HepG2 (cell line): ENCODE results near the gene TEDC2. TPM values are rescaled to one million over a fixed set of nuclear protein-coding genes. Genes with fewer than 3 reads are reported as not detected.

Experiments used
- ATAC-seq: fragments of 200-7000 bp; cut with Tn5 transposase; 3 replicates; pipeline ENCODE4 v1.9.1; 2020; ENCODE audit warnings: mild to moderate bottlenecking, moderate library complexity
- BruUV-seq: library from RNA; stranded (reverse); fragments of 400-500 nt; replicated peaks from 2 replicates; lab custom pipeline; 2021; lab: Mats Ljungman, UMichigan
- CTCF ChIA-PET: fragments of 300-600 bp; formaldehyde crosslinking; extraction: SDS; loops from one replicate; lab custom pipeline; 2021; ENCODE audit warnings: low total read pairs, inconsistent platforms, low intra/inter-chr PET ratio; lab: Yijun Ruan, JAX
- POLR2A ChIA-PET: fragments of 350-600 bp; sonication (Branson Sonifier 250); formaldehyde crosslinking; loops from one replicate; lab custom pipeline; 2020; ENCODE audit warnings: antibody characterized with exemption, inconsistent platforms; lab: Yijun Ruan, JAX
- DNase-seq: peaks from one replicate; pipeline ENCODE4 v3.0.0-alpha.2; 2015; ENCODE audit warnings: low spot score
- FAIRE-seq: peaks from 3 replicates; lab custom pipeline; 2011; peaks lifted over from hg19 to GRCh38; lab: Jason Lieb, UNC
- H2AFZ ChIP-seq: one replicate; pipeline ENCODE4 v1.6.1; 2011; ENCODE audit warnings: low read length, inconsistent platforms
- H3K27ac ChIP-seq: fragments of 300-600 bp; 3 replicates; pipeline ENCODE4 v1.8.0; 2011; ENCODE audit warnings: mixed run types, mild to moderate bottlenecking, mixed read lengths, low read length, inconsistent platforms; ENCODE audit not compliant: insufficient read depth; ENCODE audit errors: extremely low read length
- H3K27me3 ChIP-seq, 2 experiments: fragments of 200-600 bp in 1 of 2; 2 replicates in 1 of 2; 3 replicates in 1 of 2; pipeline versions ENCODE4 v1.6.0 to v1.8.0; 2011; ENCODE audit warnings: low read length in 2 of 2, mild to moderate bottlenecking in 2 of 2, moderate library complexity in 2 of 2, inconsistent platforms in 1 of 2; ENCODE audit not compliant: insufficient read depth in 2 of 2, control insufficient read depth in 1 of 2
- H3K36me3 ChIP-seq, 2 experiments: fragments of 200-600 bp in 1 of 2; replicated peaks in 1 of 2; 2 replicates in 1 of 2; 3 replicates in 1 of 2; pipeline versions ENCODE4 v1.5.1 to v1.8.0; 2011; ENCODE audit warnings: low read length in 2 of 2, inconsistent platforms in 1 of 2; ENCODE audit not compliant: insufficient read depth in 2 of 2, control insufficient read depth in 1 of 2
- H3K4me1 ChIP-seq: 2 replicates; pipeline ENCODE4 v1.5.1; 2012; ENCODE audit warnings: low read length, inconsistent platforms; ENCODE audit not compliant: insufficient read depth
- H3K4me2 ChIP-seq: 2 replicates; pipeline ENCODE4 v1.6.0; 2011; ENCODE audit warnings: low read depth, low read length, inconsistent platforms
- H3K4me3 ChIP-seq, 3 experiments: fragments of 200-600 bp in 1 of 3; sonication (generic), shearing (Covaris generic) in 1 of 3; replicated peaks in 1 of 3; 2 replicates each; pipeline ENCODE4 v1.5.1; 2011 to 2016; ENCODE audit warnings: low read length in 3 of 3, inconsistent platforms in 2 of 3, low read depth in 2 of 3, mild to moderate bottlenecking in 2 of 3, control low read depth in 1 of 3, mixed read lengths in 1 of 3; ENCODE audit not compliant: insufficient read depth in 1 of 3
- H3K79me2 ChIP-seq: one replicate; pipeline ENCODE4 v1.6.1; 2011; ENCODE audit warnings: low read length, inconsistent platforms; ENCODE audit not compliant: insufficient read depth
- H3K9ac ChIP-seq: 2 replicates; pipeline ENCODE4 v1.6.0; 2011; ENCODE audit warnings: mild to moderate bottlenecking, low read depth, low read length, inconsistent platforms; ENCODE audit not compliant: insufficient read depth
- H3K9me3 ChIP-seq: 2 replicates; pipeline ENCODE4 v1.5.1; 2012; ENCODE audit warnings: mild to moderate bottlenecking, low read length
- H4K20me1 ChIP-seq: 2 replicates; pipeline ENCODE4 v1.6.0; 2011; ENCODE audit warnings: inconsistent platforms, mild to moderate bottlenecking, low read length, moderate library complexity; ENCODE audit not compliant: insufficient read depth
- GPN1 ChIP-seq: sonication (generic); formaldehyde crosslinking; IDR thresholded peaks from 2 replicates; pipeline ENCODE4 v1.5.1; 2020; ENCODE audit warnings: missing genetic modification reagents, borderline replicate concordance
- MYNN ChIP-seq: sonication (generic); formaldehyde crosslinking; IDR thresholded peaks from 2 replicates; pipeline ENCODE4 v1.4.0; 2020; ENCODE audit warnings: mild to moderate bottlenecking, low read depth, missing genetic modification reagents
- NFKBIZ ChIP-seq: IDR thresholded peaks from 2 replicates; pipeline ENCODE4 v1.6.1; 2018; ENCODE audit warnings: missing genetic modification reagents, missing compliant biosample characterization
- PLRG1 ChIP-seq: fragments of 450-650 bp; conservative IDR thresholded peaks from 2 replicates; pipeline ENCODE4 v1.6.1; 2016
- PTBP1 ChIP-seq: fragments of 200-400 bp; formaldehyde crosslinking; IDR thresholded peaks from 2 replicates; pipeline ENCODE4 v1.6.1; 2018; ENCODE audit warnings: low read length, low read depth; ENCODE audit not compliant: poor library complexity, severe bottlenecking
- RARA ChIP-seq: IDR thresholded peaks from 2 replicates; pipeline ENCODE4 v1.6.1; 2016; ENCODE audit warnings: missing genetic modification reagents, missing compliant biosample characterization
- SALL2 ChIP-seq: sonication (generic); formaldehyde crosslinking; IDR thresholded peaks from 2 replicates; pipeline ENCODE4 v1.8.1; 2023; ENCODE audit warnings: mild to moderate bottlenecking, missing genetic modification reagents, inconsistent platforms
- TCF12 ChIP-seq, 2 experiments: fragments of 450-650 bp in 1 of 2; sonication (generic) in 1 of 2; formaldehyde crosslinking in 1 of 2; IDR thresholded peaks; 2 replicates each; pipeline versions ENCODE4 v1.6.1 to v1.8.0; 2017 to 2022; ENCODE audit warnings: antibody characterized with exemption in 1 of 2, mild to moderate bottlenecking in 1 of 2, missing genetic modification reagents in 1 of 2, moderate library complexity in 1 of 2
- ZNF282 ChIP-seq: fragments of 450-650 bp; IDR thresholded peaks from 2 replicates; pipeline ENCODE4 v1.6.1; 2018; ENCODE audit not compliant: partially characterized antibody
- ZNF564 ChIP-seq: sonication (generic); formaldehyde crosslinking; IDR thresholded peaks from 2 replicates; pipeline ENCODE4 v1.8.1; 2023; ENCODE audit warnings: mild to moderate bottlenecking, missing genetic modification reagents
- ZSCAN22 ChIP-seq: sonication (generic); formaldehyde crosslinking; IDR thresholded peaks from 2 replicates; pipeline ENCODE4 v1.4.0; 2020; ENCODE audit warnings: mild to moderate bottlenecking, missing genetic modification reagents
- WGBS: methylation state at CpG from one replicate; pipeline ENCODE4 v1.1.6; 2017; ENCODE audit warnings: low lambda C conversion rate; 5-methylcytosine and 5-hydroxymethylcytosine counted together
- in situ Hi-C: cut with HindIII; loops from 2 replicates; pipeline ENCODE4 v1.10.0; 2017; ENCODE audit warnings: low pct_unique_long_range_greater_than_20kb; ENCODE audit not compliant: extremely low pct_ligation_motif_present
- intact Hi-C: fragments of 100-400 bp; cut with micrococcal nuclease; formaldehyde crosslinking; loops from one replicate; pipeline ENCODE4 v1.10.0; 2022; ENCODE audit not compliant: unreplicated experiment
- polyA plus RNA-seq, 8 experiments: library from polyadenylated mRNA; depleted of rRNA in 3 of 8; stranded (reverse) in 7 of 8; unstranded in 1 of 8; fragments of >200 nt; fragmentation: Illumina TruSeq in 4 of 8; extraction: Trizol in 4 of 8; gene quantifications; 2 replicates each; pipeline versions ENCODE4 v1.2.1 to v1.2.3, GENCODE V29; 2011 to 2016; ENCODE audit warnings: low read depth in 4 of 8, missing spikeins in 1 of 8, mixed read lengths in 1 of 8; ENCODE audit not compliant: insufficient read depth in 1 of 8
- total RNA-seq, 5 experiments: library from RNA; depleted of rRNA; stranded (reverse); fragments of >200 nt; fragmentation: Illumina TruSeq; extraction: Trizol; gene quantifications; 2 replicates each; pipeline ENCODE4 v1.2.3, GENCODE V29; 2016; ENCODE audit warnings: low read depth in 1 of 5
- TF ChIP-seq, protein P1 (sequence below): sonication (generic); formaldehyde crosslinking; IDR thresholded peaks from 2 replicates; pipeline ENCODE4 v1.5.1; 2020; ENCODE audit warnings: missing genetic modification reagents, mild to moderate bottlenecking, borderline replicate concordance
- TF ChIP-seq, protein P2 (sequence below): sonication (generic); formaldehyde crosslinking; IDR thresholded peaks from 2 replicates; pipeline ENCODE4 v1.4.0; 2020; ENCODE audit warnings: missing genetic modification reagents, borderline replicate concordance
- TF ChIP-seq, protein P3 (sequence below): sonication (generic); formaldehyde crosslinking; IDR thresholded peaks from 2 replicates; pipeline ENCODE4 v1.4.0; 2020; ENCODE audit warnings: missing genetic modification reagents

TEDC2 gene
- total and polyA plus RNA-seq, 2 of the 13 experiments (the other 11 are each of a cell fraction or from before 2014, with no cell fraction given): 6.2 to 24.4 TPM

DNA sequence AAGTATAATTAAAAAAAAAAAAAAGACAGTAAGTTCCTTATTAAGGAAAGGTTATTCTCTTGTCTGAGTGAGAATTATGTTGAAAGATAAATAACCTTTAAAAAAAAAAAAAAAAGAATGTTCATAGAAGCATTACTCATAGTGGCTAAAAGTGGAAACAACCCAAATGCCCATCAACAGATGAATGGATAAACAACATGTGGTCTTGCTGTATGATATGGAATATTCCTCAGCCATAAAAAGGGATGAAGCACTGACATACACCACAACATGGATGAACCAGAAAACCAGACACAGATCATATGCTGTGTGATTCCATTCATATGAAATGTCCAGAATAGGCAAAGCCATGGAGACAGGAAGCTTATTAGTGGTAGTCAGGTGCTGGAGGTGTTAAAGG is 39.9 kb upstream of the TEDC2 start (continued):
- TF ChIP-seq ZNF564 (no peak), GPN1 (CRISPR knock-in tag) (no peak), NFKBIZ (CRISPR knock-in tag) (no peak), PTBP1 (no peak)
- TF ChIP-seq, protein P1, sequence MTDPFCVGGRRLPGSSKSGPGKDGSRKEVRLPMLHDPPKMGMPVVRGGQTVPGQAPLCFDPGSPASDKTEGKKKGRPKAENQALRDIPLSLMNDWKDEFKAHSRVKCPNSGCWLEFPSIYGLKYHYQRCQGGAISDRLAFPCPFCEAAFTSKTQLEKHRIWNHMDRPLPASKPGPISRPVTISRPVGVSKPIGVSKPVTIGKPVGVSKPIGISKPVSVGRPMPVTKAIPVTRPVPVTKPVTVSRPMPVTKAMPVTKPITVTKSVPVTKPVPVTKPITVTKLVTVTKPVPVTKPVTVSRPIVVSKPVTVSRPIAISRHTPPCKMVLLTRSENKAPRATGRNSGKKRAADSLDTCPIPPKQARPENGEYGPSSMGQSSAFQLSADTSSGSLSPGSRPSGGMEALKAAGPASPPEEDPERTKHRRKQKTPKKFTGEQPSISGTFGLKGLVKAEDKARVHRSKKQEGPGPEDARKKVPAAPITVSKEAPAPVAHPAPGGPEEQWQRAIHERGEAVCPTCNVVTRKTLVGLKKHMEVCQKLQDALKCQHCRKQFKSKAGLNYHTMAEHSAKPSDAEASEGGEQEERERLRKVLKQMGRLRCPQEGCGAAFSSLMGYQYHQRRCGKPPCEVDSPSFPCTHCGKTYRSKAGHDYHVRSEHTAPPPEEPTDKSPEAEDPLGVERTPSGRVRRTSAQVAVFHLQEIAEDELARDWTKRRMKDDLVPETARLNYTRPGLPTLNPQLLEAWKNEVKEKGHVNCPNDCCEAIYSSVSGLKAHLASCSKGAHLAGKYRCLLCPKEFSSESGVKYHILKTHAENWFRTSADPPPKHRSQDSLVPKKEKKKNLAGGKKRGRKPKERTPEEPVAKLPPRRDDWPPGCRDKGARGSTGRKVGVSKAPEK (CRISPR knock-in tag): no peak

DNA sequence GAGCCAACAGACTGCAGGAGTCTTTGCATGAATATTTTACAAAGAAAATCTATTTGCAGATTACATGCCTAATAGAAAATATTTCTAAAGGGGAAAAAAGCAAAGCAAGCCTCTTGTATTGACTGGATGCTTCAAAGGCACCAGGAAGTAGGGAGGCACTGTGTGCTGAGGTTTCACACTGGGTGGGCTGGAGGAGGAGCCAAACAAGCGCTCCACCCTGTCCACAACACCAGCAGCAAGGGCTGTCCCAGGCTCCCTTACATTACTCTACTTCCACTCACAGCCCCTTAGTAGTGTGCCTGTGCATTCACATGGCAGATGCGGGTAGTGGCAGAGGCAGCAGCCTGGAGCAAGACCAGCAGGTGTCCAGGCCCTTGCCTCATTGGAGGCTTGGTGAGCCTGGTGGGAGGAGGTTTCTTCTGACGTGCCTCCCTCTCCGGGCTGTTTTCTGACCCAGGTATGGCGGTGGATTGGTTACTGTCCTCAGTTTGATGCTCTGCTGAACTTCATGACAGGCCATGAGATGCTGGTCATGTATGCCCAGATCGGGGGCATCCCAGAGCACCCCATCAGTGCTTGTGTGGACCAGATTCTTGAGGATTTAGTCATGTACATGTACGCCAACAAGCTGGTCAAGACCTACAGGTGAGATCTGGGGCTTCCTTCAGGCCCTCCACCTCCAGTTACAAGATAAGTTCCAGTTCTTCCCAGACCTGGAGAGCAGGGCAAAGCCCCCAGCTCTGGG is 37.6 kb upstream of the TEDC2 start:
- in situ Hi-C loops: no loop called here
- no peaks in the 10 kb centered on the region for H3K36me3 ChIP-seq
- H3K9ac ChIP-seq: no peak overlapping the region
- no peak overlapping the region for H3K4me3 ChIP-seq
- H3K4me2 ChIP-seq: no peak overlapping the region
- intact Hi-C loops: no loop called here
- no peak overlapping the region for H2AFZ ChIP-seq
- ATAC-seq (peak; percentile 19; the same call in 2 of the 3 replicates), FAIRE-seq (no peak), DNase-seq (no peak)
- H3K4me1 ChIP-seq: peaks cover 4% of the 10 kb centered on the region; the same call in 1 of the 2 replicates
- no TSS peak for BruUV-seq
- no peaks in the 10 kb centered on the region for H3K9me3 ChIP-seq
- 58% methylated on average over 6 of the region's 7 CpGs for WGBS
- POLR2A ChIA-PET: no interaction called here
- H4K20me1 ChIP-seq: no peaks in the 10 kb centered on the region
- CTCF ChIA-PET: interaction anchor here (1.2 to 1.8 kb wide), 2 partner anchors 79 to 82 kb away, joined by 4 to 18 read pairs; partner anchors contain the start of gene ABCA3
- TF ChIP-seq, protein P2, sequence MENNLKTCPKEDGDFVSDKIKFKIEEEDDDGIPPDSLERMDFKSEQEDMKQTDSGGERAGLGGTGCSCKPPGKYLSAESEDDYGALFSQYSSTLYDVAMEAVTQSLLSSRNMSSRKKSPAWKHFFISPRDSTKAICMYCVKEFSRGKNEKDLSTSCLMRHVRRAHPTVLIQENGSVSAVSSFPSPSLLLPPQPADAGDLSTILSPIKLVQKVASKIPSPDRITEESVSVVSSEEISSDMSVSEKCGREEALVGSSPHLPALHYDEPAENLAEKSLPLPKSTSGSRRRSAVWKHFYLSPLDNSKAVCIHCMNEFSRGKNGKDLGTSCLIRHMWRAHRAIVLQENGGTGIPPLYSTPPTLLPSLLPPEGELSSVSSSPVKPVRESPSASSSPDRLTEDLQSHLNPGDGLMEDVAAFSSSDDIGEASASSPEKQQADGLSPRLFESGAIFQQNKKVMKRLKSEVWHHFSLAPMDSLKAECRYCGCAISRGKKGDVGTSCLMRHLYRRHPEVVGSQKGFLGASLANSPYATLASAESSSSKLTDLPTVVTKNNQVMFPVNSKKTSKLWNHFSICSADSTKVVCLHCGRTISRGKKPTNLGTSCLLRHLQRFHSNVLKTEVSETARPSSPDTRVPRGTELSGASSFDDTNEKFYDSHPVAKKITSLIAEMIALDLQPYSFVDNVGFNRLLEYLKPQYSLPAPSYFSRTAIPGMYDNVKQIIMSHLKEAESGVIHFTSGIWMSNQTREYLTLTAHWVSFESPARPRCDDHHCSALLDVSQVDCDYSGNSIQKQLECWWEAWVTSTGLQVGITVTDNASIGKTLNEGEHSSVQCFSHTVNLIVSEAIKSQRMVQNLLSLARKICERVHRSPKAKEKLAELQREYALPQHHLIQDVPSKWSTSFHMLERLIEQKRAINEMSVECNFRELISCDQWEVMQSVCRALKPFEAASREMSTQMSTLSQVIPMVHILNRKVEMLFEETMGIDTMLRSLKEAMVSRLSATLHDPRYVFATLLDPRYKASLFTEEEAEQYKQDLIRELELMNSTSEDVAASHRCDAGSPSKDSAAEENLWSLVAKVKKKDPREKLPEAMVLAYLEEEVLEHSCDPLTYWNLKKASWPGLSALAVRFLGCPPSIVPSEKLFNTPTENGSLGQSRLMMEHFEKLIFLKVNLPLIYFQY: no peak
- TF ChIP-seq ZNF282 (no peak), SALL2 (CRISPR knock-in tag) (no peak), MYNN (no peak), RARA (CRISPR knock-in tag) (no peak), TCF12 (IDR thresholded peaks at IDR 0.05) (no peak), TCF12 (CRISPR knock-in tag; IDR thresholded peaks at IDR 0.05) (no peak), ZSCAN22 (CRISPR knock-in tag) (no peak), PLRG1 (no peak)
- TF ChIP-seq, protein P3, sequence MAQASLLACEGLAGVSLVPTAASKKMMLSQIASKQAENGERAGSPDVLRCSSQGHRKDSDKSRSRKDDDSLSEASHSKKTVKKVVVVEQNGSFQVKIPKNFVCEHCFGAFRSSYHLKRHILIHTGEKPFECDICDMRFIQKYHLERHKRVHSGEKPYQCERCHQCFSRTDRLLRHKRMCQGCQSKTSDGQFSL (CRISPR knock-in tag): no peak
- peaks cover 10 to 26% of the 10 kb centered on the region in 2 experiments for H3K27me3 ChIP-seq
- no peak overlapping the region for H3K27ac ChIP-seq
- no peaks in the 10 kb centered on the region for H3K79me2 ChIP-seq
